ENCODE data around the gene EFCAB11.

DNA sequence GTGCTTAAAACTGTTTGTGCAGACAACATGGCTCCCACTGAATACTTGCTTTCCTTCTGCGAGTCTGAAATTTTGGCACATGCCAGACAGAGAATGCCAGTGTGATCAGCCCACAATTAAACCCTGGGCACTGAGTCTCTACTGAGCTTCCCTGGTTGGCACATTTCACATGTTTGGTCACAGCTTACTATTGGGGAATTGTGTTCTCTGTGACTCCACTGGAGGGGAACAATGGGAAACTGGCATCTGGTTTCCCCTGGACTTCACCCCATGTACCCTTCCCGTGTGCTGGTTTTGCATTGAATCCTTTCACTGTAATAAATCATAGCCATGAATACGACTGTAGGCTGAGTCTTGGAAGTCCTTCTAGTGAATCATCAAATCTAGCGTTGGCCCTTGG is 64.9 kb downstream of the EFCAB11 start:
- TF ChIP-seq, protein P1, sequence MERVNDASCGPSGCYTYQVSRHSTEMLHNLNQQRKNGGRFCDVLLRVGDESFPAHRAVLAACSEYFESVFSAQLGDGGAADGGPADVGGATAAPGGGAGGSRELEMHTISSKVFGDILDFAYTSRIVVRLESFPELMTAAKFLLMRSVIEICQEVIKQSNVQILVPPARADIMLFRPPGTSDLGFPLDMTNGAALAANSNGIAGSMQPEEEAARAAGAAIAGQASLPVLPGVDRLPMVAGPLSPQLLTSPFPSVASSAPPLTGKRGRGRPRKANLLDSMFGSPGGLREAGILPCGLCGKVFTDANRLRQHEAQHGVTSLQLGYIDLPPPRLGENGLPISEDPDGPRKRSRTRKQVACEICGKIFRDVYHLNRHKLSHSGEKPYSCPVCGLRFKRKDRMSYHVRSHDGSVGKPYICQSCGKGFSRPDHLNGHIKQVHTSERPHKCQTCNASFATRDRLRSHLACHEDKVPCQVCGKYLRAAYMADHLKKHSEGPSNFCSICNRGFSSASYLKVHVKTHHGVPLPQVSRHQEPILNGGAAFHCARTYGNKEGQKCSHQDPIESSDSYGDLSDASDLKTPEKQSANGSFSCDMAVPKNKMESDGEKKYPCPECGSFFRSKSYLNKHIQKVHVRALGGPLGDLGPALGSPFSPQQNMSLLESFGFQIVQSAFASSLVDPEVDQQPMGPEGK (CRISPR knock-in tag; IDR thresholded peaks at IDR 0.05; ENCODE audit: borderline replicate concordance) = no peak
- TF ChIP-seq ARNTL (CRISPR knock-in tag; IDR thresholded peaks at IDR 0.05; ENCODE audit: borderline replicate concordance, low read depth) (no peak), SNAI2 (CRISPR knock-in tag; IDR thresholded peaks at IDR 0.05) (no peak), ZFP30 (CRISPR knock-in tag; IDR thresholded peaks at IDR 0.05) (no peak)
